ENCODE data around the gene ZBBX. TPM values are rescaled to one million over a fixed set of nuclear protein-coding genes. Genes with fewer than 3 reads are reported as not detected.

Gene ZBBX
- total and polyA plus RNA-seq, 2 of the 8 experiments (the other 6 are each of a cell fraction or from before 2014, with no cell fraction given): 0.17 to 0.84 TPM

DNA sequence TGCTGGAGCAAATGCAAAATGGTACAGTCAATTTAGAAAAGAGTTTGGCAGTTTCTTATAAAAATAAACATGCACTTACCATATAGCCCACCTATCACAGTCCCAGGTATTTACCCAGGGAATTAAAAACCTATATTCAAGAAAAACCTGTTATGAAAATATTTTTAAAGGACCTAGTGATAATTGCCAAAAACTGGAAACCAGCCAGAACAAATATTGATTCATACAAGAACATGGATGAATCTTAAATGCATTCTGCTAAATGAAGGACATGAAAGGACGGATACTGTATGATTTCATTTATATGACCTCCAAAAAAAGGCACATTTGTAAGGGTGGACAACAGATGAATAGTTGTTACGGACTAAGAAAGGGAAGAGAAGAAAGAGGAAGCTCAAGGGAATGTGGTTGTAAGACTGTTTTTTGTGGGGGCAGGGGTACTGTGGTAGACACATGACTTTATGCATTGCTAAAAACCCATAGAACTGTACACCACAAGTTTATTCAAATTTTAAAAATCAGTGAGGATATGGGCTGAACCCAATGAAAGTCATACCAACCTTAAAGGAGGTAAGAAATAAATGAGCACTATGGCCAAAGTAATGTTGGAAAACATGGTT is 61.0 kb downstream of the ZBBX start (continued):
- TF ChIP-seq, protein P1, sequence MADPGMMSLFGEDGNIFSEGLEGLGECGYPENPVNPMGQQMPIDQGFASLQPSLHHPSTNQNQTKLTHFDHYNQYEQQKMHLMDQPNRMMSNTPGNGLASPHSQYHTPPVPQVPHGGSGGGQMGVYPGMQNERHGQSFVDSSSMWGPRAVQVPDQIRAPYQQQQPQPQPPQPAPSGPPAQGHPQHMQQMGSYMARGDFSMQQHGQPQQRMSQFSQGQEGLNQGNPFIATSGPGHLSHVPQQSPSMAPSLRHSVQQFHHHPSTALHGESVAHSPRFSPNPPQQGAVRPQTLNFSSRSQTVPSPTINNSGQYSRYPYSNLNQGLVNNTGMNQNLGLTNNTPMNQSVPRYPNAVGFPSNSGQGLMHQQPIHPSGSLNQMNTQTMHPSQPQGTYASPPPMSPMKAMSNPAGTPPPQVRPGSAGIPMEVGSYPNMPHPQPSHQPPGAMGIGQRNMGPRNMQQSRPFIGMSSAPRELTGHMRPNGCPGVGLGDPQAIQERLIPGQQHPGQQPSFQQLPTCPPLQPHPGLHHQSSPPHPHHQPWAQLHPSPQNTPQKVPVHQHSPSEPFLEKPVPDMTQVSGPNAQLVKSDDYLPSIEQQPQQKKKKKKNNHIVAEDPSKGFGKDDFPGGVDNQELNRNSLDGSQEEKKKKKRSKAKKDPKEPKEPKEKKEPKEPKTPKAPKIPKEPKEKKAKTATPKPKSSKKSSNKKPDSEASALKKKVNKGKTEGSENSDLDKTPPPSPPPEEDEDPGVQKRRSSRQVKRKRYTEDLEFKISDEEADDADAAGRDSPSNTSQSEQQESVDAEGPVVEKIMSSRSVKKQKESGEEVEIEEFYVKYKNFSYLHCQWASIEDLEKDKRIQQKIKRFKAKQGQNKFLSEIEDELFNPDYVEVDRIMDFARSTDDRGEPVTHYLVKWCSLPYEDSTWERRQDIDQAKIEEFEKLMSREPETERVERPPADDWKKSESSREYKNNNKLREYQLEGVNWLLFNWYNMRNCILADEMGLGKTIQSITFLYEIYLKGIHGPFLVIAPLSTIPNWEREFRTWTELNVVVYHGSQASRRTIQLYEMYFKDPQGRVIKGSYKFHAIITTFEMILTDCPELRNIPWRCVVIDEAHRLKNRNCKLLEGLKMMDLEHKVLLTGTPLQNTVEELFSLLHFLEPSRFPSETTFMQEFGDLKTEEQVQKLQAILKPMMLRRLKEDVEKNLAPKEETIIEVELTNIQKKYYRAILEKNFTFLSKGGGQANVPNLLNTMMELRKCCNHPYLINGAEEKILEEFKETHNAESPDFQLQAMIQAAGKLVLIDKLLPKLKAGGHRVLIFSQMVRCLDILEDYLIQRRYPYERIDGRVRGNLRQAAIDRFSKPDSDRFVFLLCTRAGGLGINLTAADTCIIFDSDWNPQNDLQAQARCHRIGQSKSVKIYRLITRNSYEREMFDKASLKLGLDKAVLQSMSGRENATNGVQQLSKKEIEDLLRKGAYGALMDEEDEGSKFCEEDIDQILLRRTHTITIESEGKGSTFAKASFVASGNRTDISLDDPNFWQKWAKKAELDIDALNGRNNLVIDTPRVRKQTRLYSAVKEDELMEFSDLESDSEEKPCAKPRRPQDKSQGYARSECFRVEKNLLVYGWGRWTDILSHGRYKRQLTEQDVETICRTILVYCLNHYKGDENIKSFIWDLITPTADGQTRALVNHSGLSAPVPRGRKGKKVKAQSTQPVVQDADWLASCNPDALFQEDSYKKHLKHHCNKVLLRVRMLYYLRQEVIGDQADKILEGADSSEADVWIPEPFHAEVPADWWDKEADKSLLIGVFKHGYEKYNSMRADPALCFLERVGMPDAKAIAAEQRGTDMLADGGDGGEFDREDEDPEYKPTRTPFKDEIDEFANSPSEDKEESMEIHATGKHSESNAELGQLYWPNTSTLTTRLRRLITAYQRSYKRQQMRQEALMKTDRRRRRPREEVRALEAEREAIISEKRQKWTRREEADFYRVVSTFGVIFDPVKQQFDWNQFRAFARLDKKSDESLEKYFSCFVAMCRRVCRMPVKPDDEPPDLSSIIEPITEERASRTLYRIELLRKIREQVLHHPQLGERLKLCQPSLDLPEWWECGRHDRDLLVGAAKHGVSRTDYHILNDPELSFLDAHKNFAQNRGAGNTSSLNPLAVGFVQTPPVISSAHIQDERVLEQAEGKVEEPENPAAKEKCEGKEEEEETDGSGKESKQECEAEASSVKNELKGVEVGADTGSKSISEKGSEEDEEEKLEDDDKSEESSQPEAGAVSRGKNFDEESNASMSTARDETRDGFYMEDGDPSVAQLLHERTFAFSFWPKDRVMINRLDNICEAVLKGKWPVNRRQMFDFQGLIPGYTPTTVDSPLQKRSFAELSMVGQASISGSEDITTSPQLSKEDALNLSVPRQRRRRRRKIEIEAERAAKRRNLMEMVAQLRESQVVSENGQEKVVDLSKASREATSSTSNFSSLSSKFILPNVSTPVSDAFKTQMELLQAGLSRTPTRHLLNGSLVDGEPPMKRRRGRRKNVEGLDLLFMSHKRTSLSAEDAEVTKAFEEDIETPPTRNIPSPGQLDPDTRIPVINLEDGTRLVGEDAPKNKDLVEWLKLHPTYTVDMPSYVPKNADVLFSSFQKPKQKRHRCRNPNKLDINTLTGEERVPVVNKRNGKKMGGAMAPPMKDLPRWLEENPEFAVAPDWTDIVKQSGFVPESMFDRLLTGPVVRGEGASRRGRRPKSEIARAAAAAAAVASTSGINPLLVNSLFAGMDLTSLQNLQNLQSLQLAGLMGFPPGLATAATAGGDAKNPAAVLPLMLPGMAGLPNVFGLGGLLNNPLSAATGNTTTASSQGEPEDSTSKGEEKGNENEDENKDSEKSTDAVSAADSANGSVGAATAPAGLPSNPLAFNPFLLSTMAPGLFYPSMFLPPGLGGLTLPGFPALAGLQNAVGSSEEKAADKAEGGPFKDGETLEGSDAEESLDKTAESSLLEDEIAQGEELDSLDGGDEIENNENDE (IDR thresholded peaks at IDR 0.05; ENCODE audit: insufficient replicate concordance, low read length): no peak
- no peak for TF ChIP-seq SIX5 (IDR thresholded peaks at IDR 0.05; ENCODE audit: low read depth, low read length)
